Caco-2 (cell line): Measurements from ENCODE around the gene AAMDC. TPM values are rescaled to one million over a fixed set of nuclear protein-coding genes. Genes with fewer than 3 reads are reported as not detected.

Experiments
- BruUV-seq: library from RNA; stranded (reverse); fragments of 400-500 nt; replicated peaks from 2 replicates; lab custom pipeline; 2021; lab: Mats Ljungman, UMichigan
- CTCF ChIA-PET: fragments of 300-600 bp; sonication (Branson Sonifier 250); formaldehyde crosslinking; loops from one replicate; lab custom pipeline; 2022; ENCODE audit warnings: antibody characterized with exemption; lab: Charles Lee
- POLR2A ChIA-PET: fragments of 300-600 bp; sonication (Branson Sonifier 250); formaldehyde crosslinking; loops from one replicate; lab custom pipeline; 2022; ENCODE audit warnings: antibody characterized with exemption; lab: Charles Lee
- DNase-seq, 2 experiments: peaks; one replicate each; pipeline versions ENCODE4 v3.0.0 to v3.0.0-alpha.2; 2020 to 2022
- H3K27me3 ChIP-seq: replicated peaks from 2 replicates; pipeline ENCODE4 v1.6.0; 2011; ENCODE audit warnings: low read length; ENCODE audit not compliant: control insufficient read depth, insufficient read depth
- H3K36me3 ChIP-seq: 2 replicates; pipeline ENCODE4 v1.5.1; 2011; ENCODE audit warnings: low read length; ENCODE audit not compliant: control insufficient read depth, insufficient read depth
- H3K4me1 ChIP-seq: fragments of 250-450 bp; sonication (Bioruptor Pico); 2 replicates; pipeline ENCODE4 v1.5.1; 2020; ENCODE audit warnings: mild to moderate bottlenecking
- H3K4me3 ChIP-seq: 2 replicates; pipeline ENCODE4 v1.5.1; 2011; ENCODE audit warnings: low read depth, mild to moderate bottlenecking, control low read depth, low read length
- H3K9me3 ChIP-seq: fragments of 250-450 bp; sonication (Bioruptor Pico); 2 replicates; pipeline ENCODE4 v1.5.1; 2020; ENCODE audit warnings: mild to moderate bottlenecking, moderate library complexity
- H3K27ac Mint-ChIP-seq: one replicate; pipeline ENCODE4 v1.8.0; 2022; ENCODE audit warnings: mixed read lengths; ENCODE audit not compliant: unreplicated experiment
- H3K27me3 Mint-ChIP-seq: one replicate; pipeline ENCODE4 v1.8.0; 2022; ENCODE audit warnings: mixed read lengths; ENCODE audit not compliant: insufficient read depth, unreplicated experiment
- H3K36me3 Mint-ChIP-seq: one replicate; pipeline ENCODE4 v1.8.0; 2022; ENCODE audit warnings: mild to moderate bottlenecking, mixed read lengths; ENCODE audit not compliant: insufficient read depth, unreplicated experiment
- H3K4me1 Mint-ChIP-seq: one replicate; pipeline ENCODE4 v1.8.0; 2022; ENCODE audit warnings: low read depth, mixed read lengths; ENCODE audit not compliant: unreplicated experiment
- H3K4me3 Mint-ChIP-seq: one replicate; pipeline ENCODE4 v1.8.0; 2022; ENCODE audit warnings: mild to moderate bottlenecking, moderate library complexity, mixed read lengths; ENCODE audit not compliant: unreplicated experiment
- H3K9me3 Mint-ChIP-seq: one replicate; pipeline ENCODE4 v1.8.0; 2022; ENCODE audit warnings: mixed read lengths; ENCODE audit not compliant: unreplicated experiment
- intact Hi-C: fragments of 100-400 bp; cut with micrococcal nuclease; formaldehyde crosslinking; loops from one replicate; pipeline ENCODE4 v1.10.0; 2022; ENCODE audit not compliant: unreplicated experiment
- total RNA-seq: library from RNA; stranded (reverse); gene quantifications from 2 replicates; pipeline ENCODE4 v1.2.3, GENCODE V29; 2022
- TF ChIP-seq, protein P1 (sequence below), 2 experiments: fragments of 200-600 bp in 1 of 2; IDR thresholded peaks; 1 replicate in 1 of 2; 2 replicates in 1 of 2; pipeline versions ENCODE4 v1.5.1 to v1.8.0; 2011 to 2022; ENCODE audit warnings: antibody characterized with exemption in 1 of 2, control low read depth in 1 of 2, inconsistent platforms in 1 of 2, low read depth in 1 of 2, low read length in 1 of 2, mild to moderate bottlenecking in 1 of 2, moderate library complexity in 1 of 2; ENCODE audit not compliant: insufficient read depth in 1 of 2, severe bottlenecking in 1 of 2, unreplicated experiment in 1 of 2

Gene AAMDC
- total RNA-seq, 1 experiment from 2014 or later, result 89.7 TPM

DNA sequence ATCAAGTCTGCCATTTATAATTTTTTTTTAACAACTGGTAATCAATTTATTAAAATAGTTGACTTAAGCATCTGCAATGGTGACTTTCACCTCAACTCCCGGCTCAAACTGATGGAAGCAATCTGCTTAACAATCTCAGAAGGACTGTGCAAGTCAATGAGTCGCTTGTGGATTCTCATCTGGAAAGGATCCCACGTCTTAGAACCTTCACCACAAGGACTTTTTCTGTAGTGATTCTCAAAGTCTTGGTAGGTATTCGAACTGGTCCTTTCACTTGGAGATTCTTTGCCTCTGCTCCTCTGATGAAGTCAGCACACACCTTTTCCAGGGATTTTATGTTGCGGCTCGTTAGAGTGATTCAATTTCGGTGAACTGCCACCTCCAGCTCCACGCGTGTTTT is 7.7 kb upstream of the AAMDC start:
- peaks cover 17% of the 10 kb centered on the region for H3K36me3 Mint-ChIP-seq
- peaks cover 10% of the 10 kb centered on the region for H3K9me3 Mint-ChIP-seq
- Histone ChIP-seq H3K4me3 (no peak overlapping the region), H3K27me3 (no peaks in the 10 kb centered on the region), H3K36me3 (0 out of 2 replicates have a peak, but pooled peaks cover under 1% of the 10 kb centered on the region), H3K9me3 (peaks cover 14% of the 10 kb centered on the region), H3K4me1 (peaks cover 22% of the 10 kb centered on the region)
- no peak for DNase-seq
- no peak overlapping the region for H3K27ac Mint-ChIP-seq
- TF ChIP-seq, protein P1, sequence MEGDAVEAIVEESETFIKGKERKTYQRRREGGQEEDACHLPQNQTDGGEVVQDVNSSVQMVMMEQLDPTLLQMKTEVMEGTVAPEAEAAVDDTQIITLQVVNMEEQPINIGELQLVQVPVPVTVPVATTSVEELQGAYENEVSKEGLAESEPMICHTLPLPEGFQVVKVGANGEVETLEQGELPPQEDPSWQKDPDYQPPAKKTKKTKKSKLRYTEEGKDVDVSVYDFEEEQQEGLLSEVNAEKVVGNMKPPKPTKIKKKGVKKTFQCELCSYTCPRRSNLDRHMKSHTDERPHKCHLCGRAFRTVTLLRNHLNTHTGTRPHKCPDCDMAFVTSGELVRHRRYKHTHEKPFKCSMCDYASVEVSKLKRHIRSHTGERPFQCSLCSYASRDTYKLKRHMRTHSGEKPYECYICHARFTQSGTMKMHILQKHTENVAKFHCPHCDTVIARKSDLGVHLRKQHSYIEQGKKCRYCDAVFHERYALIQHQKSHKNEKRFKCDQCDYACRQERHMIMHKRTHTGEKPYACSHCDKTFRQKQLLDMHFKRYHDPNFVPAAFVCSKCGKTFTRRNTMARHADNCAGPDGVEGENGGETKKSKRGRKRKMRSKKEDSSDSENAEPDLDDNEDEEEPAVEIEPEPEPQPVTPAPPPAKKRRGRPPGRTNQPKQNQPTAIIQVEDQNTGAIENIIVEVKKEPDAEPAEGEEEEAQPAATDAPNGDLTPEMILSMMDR (IDR thresholded peaks at IDR 0.05; ENCODE audit: insufficient read depth in 1 of 2, low read depth in 1 of 2, low read length in 1 of 2, severe bottlenecking in 1 of 2, unreplicated experiment in 1 of 2), result no peak
- H3K4me1 Mint-ChIP-seq, result peaks cover 16% of the 10 kb centered on the region
- POLR2A ChIA-PET, result no interaction called here
- H3K27me3 Mint-ChIP-seq, result no peaks in the 10 kb centered on the region
- intact Hi-C loops, result no loop called here
- CTCF ChIA-PET, result no interaction called here
- no peak overlapping the region for H3K4me3 Mint-ChIP-seq
- BruUV-seq, result no TSS peak

DNA sequence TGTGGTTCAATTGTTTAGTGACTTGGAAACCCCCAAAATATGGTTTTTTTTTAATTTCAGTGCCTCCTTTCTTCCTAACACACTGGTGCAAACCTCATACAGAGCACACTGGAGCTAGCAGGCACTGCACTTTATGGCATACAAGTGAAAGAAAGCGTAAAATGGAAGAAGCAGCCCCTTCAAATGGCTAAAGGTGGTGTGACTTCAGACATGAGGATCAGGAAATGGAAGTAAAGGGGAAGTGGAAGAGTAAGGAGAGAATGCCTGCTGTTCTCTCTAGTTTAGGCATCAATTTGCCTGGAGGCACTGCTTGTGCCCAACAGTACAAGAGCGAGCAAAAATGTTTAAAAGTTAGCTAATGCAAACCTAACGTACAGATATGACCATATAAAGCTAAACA is 6.1 kb upstream of the AAMDC start:
- Histone ChIP-seq H3K4me3 (no peak overlapping the region), H3K27me3 (no peaks in the 10 kb centered on the region), H3K4me1 (peaks cover 18% of the 10 kb centered on the region; the same call in 1 of the 2 replicates), H3K9me3 (peaks cover 14% of the 10 kb centered on the region), H3K36me3 (0 out of 2 replicates have a peak, but pooled peaks cover 1% of the 10 kb centered on the region)
- TF ChIP-seq, protein P1 (IDR thresholded peaks at IDR 0.05; ENCODE audit: insufficient read depth in 1 of 2, low read depth in 1 of 2, low read length in 1 of 2, severe bottlenecking in 1 of 2, unreplicated experiment in 1 of 2), result no peak
- Mint-ChIP-seq H3K9me3 (peaks cover 10% of the 10 kb centered on the region), H3K27ac (no peak overlapping the region), H3K36me3 (peaks cover 21% of the 10 kb centered on the region), H3K27me3 (no peaks in the 10 kb centered on the region), H3K4me3 (no peak overlapping the region), H3K4me1 (peaks cover 6% of the 10 kb centered on the region)
- ChIA-PET CTCF (no interaction called here), POLR2A (no interaction called here)
- intact Hi-C loops, result no loop called here
- no TSS peak for BruUV-seq
- no peak for DNase-seq

DNA sequence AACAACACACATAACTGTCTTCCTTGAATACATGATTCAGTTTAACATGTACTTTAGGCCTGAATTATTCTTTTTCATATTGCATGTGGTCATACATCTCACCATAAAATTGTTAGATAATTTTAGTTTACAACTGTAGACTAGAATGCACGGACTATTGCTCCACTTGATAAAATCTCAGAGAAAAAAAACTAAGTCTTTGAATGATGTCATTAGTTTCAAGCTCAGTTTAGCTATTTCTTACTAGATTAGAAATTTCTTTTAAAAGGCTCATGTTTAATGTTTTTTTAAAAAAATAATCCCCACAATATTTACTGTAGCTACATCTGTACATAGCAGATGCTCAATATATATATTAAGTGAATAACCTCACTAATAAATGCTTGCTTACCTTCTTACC is 5.5 kb upstream of the AAMDC start:
- no peak for DNase-seq
- intact Hi-C loops, result no loop called here
- 0 out of 2 replicates have a peak, but pooled peaks cover 1% of the 10 kb centered on the region for H3K36me3 ChIP-seq
- Mint-ChIP-seq H3K27ac (no peak overlapping the region), H3K4me1 (no peaks in the 10 kb centered on the region), H3K4me3 (no peak overlapping the region), H3K27me3 (no peaks in the 10 kb centered on the region), H3K9me3 (peaks cover 10% of the 10 kb centered on the region), H3K36me3 (peaks cover 27% of the 10 kb centered on the region)
- BruUV-seq, result no TSS peak
- CTCF ChIA-PET, result no interaction called here
- peaks cover 14% of the 10 kb centered on the region for H3K9me3 ChIP-seq
- H3K4me1 ChIP-seq, result peaks cover 14% of the 10 kb centered on the region; the same call in 1 of the 2 replicates
- TF ChIP-seq, protein P1 (IDR thresholded peaks at IDR 0.05; ENCODE audit: insufficient read depth in 1 of 2, low read depth in 1 of 2, low read length in 1 of 2, severe bottlenecking in 1 of 2, unreplicated experiment in 1 of 2), result no peak
- no peak overlapping the region for H3K4me3 ChIP-seq
- POLR2A ChIA-PET, result no interaction called here
- no peaks in the 10 kb centered on the region for H3K27me3 ChIP-seq
